ENCODE results near the gene HACD2.

HACD2 gene

GRCh38 chr3:123447416-123447748 is 137.5 kb downstream of the HACD2 start:
- TF ChIP-seq, protein P1, sequence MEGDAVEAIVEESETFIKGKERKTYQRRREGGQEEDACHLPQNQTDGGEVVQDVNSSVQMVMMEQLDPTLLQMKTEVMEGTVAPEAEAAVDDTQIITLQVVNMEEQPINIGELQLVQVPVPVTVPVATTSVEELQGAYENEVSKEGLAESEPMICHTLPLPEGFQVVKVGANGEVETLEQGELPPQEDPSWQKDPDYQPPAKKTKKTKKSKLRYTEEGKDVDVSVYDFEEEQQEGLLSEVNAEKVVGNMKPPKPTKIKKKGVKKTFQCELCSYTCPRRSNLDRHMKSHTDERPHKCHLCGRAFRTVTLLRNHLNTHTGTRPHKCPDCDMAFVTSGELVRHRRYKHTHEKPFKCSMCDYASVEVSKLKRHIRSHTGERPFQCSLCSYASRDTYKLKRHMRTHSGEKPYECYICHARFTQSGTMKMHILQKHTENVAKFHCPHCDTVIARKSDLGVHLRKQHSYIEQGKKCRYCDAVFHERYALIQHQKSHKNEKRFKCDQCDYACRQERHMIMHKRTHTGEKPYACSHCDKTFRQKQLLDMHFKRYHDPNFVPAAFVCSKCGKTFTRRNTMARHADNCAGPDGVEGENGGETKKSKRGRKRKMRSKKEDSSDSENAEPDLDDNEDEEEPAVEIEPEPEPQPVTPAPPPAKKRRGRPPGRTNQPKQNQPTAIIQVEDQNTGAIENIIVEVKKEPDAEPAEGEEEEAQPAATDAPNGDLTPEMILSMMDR (conservative IDR thresholded peaks at IDR 0.05; ENCODE audit: control insufficient read depth, insufficient read depth, low read depth, low read length), result no peak
- DNase-seq (ENCODE audit: low read depth), result no peak
- H3K4me3 ChIP-seq (ENCODE audit: control insufficient read depth, low read depth, low read length), result no peak overlapping the region

DNA sequence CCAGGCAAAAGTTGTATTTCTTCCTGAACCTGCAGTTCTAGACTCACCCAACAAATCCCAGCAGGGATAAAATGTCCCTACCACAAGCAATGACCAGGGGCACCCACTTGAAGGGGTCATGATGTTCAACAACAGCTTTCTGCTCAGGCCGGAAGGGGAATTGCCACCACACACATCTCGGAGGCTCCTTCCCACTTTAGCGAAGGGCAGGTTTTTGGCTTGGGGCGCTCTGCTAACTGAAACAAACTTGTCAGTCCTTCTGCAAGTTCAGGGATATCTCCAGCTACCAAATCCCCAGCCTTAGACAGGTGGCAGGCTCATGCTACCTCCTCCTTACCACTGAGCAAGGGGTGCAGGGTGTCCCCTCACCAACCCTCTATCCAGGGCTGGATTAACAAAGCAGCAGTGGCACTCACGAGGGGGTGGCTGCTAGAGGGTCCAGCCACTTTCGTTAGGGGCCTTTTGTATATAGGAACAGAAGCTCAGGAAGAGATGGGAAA is 138.2 kb downstream of the HACD2 start:
- no peak for DNase-seq (ENCODE audit: low read depth)
- TF ChIP-seq, protein P1 (conservative IDR thresholded peaks at IDR 0.05; ENCODE audit: control insufficient read depth, insufficient read depth, low read depth, low read length), result no peak
- no peak overlapping the region for H3K4me3 ChIP-seq (ENCODE audit: control insufficient read depth, low read depth, low read length)

- TF ChIP-seq, protein P1 (conservative IDR thresholded peaks at IDR 0.05; ENCODE audit: control insufficient read depth, insufficient read depth, low read depth, low read length), result no peak
- no peak overlapping the region for H3K4me3 ChIP-seq (ENCODE audit: control insufficient read depth, low read depth, low read length)
- DNase-seq (ENCODE audit: low read depth), result no peak
Observed at GRCh38 chr3:123446210-123446609, 138.6 kb downstream of the HACD2 start.

GRCh38 chr3:123445702-123446101 is 139.2 kb downstream of the HACD2 start:
- no peak for DNase-seq (ENCODE audit: low read depth)
- TF ChIP-seq, protein P1 (conservative IDR thresholded peaks at IDR 0.05; ENCODE audit: control insufficient read depth, insufficient read depth, low read depth, low read length), result no peak
- no peak overlapping the region for H3K4me3 ChIP-seq (ENCODE audit: control insufficient read depth, low read depth, low read length)

- no peak for DNase-seq (ENCODE audit: low read depth)
- H3K4me3 ChIP-seq (ENCODE audit: control insufficient read depth, low read depth, low read length), result no peak overlapping the region
- TF ChIP-seq, protein P1 (conservative IDR thresholded peaks at IDR 0.05; ENCODE audit: control insufficient read depth, insufficient read depth, low read depth, low read length), result no peak
Observed at GRCh38 chr3:123444744-123445143, 140.1 kb downstream of the HACD2 start.

GRCh38 chr3:123444023-123444422 is 140.8 kb downstream of the HACD2 start:
- no peak overlapping the region for H3K4me3 ChIP-seq (ENCODE audit: control insufficient read depth, low read depth, low read length)
- TF ChIP-seq, protein P1 (conservative IDR thresholded peaks at IDR 0.05; ENCODE audit: control insufficient read depth, insufficient read depth, low read depth, low read length), result no peak
- DNase-seq (ENCODE audit: low read depth), result no peak

- H3K4me3 ChIP-seq (ENCODE audit: control insufficient read depth, low read depth, low read length), result no peak overlapping the region
- DNase-seq (ENCODE audit: low read depth), result no peak
- TF ChIP-seq, protein P1 (conservative IDR thresholded peaks at IDR 0.05; ENCODE audit: control insufficient read depth, insufficient read depth, low read depth, low read length), result no peak
Observed at GRCh38 chr3:123442908-123443307, 141.9 kb downstream of the HACD2 start.

Measured in fibroblast of mammary gland (primary cell).